Parathyroid adenoma (tissue), 2 donors: ENCODE data around the gene MEOX2.

Source experiments
- H2AFZ ChIP-seq: fragments of 300-600 bp; sonication (generic); one replicate; pipeline ENCODE4 v1.7.0; 2017; ENCODE audit warnings: antibody characterized with exemption, mild to moderate bottlenecking
- H3K27ac ChIP-seq: fragments of 300-600 bp; sonication (generic); one replicate; pipeline ENCODE4 v1.7.0; 2017
- H3K27me3 ChIP-seq: fragments of 300-600 bp; sonication (generic); one replicate; pipeline ENCODE4 v1.7.0; 2017; ENCODE audit warnings: low read length; ENCODE audit not compliant: control insufficient read depth, insufficient read depth
- H3K36me3 ChIP-seq: fragments of 300-600 bp; sonication (generic); one replicate; pipeline ENCODE4 v1.7.0; 2017; ENCODE audit warnings: low read length; ENCODE audit not compliant: control insufficient read depth, insufficient read depth
- H3K4me1 ChIP-seq: fragments of 300-600 bp; sonication (generic); one replicate; pipeline ENCODE4 v1.7.0; 2017; ENCODE audit warnings: control low read depth
- H3K4me2 ChIP-seq: fragments of 300-600 bp; sonication (generic); one replicate; pipeline ENCODE4 v1.7.0; 2017; ENCODE audit warnings: low read length
- H3K4me3 ChIP-seq: fragments of 300-600 bp; sonication (generic); one replicate; pipeline ENCODE4 v1.7.0; 2017; ENCODE audit warnings: low read depth, low read length
- H3K79me2 ChIP-seq: fragments of 300-600 bp; sonication (generic); one replicate; pipeline ENCODE4 v1.7.0; 2017; ENCODE audit warnings: control low read depth
- H3K9ac ChIP-seq: fragments of 300-600 bp; sonication (generic); one replicate; pipeline ENCODE4 v1.7.0; 2017; ENCODE audit warnings: mild to moderate bottlenecking
- H3K9me3 ChIP-seq: fragments of 300-600 bp; sonication (generic); one replicate; pipeline ENCODE4 v1.7.0; 2017; ENCODE audit warnings: low read length; ENCODE audit not compliant: control insufficient read depth
- CTCF ChIP-seq: fragments of 300-600 bp; sonication (generic); IDR thresholded peaks from one replicate; pipeline ENCODE4 v1.7.0; 2017; ENCODE audit warnings: antibody characterized with exemption, mild to moderate bottlenecking
- donor health status: primary hyperparathyroidism.

The MEOX2 gene

GRCh38 chr7:15682751-15683245 is 3.7 kb downstream of the MEOX2 start:
- H3K9me3 ChIP-seq, result peaks cover 5% of the 10 kb centered on the region
- no peaks in the 10 kb centered on the region for H3K27me3 ChIP-seq
- H2AFZ ChIP-seq, result no peak overlapping the region
- no peaks in the 10 kb centered on the region for H3K4me1 ChIP-seq
- no peaks in the 10 kb centered on the region for H3K79me2 ChIP-seq
- no peaks in the 10 kb centered on the region for H3K36me3 ChIP-seq
- no peak for TF ChIP-seq CTCF
- no peak overlapping the region for H3K27ac ChIP-seq
- no peak overlapping the region for H3K9ac ChIP-seq
- H3K4me2 ChIP-seq, result no peak overlapping the region
- no peak overlapping the region for H3K4me3 ChIP-seq

- Histone ChIP-seq H3K4me1 (no peaks in the 10 kb centered on the region), H3K79me2 (no peaks in the 10 kb centered on the region), H2AFZ (no peak overlapping the region), H3K27ac (no peak overlapping the region), H3K36me3 (no peaks in the 10 kb centered on the region), H3K9me3 (peaks cover 5% of the 10 kb centered on the region), H3K27me3 (no peaks in the 10 kb centered on the region), H3K9ac (no peak overlapping the region), H3K4me2 (no peak overlapping the region), H3K4me3 (no peak overlapping the region)
- TF ChIP-seq CTCF, result no peak
Observed at GRCh38 chr7:15682111-15682510, 4.4 kb downstream of the MEOX2 start.

- H3K27me3 ChIP-seq, result no peaks in the 10 kb centered on the region
- H3K4me1 ChIP-seq, result no peaks in the 10 kb centered on the region
- no peak overlapping the region for H3K4me3 ChIP-seq
- H3K36me3 ChIP-seq, result no peaks in the 10 kb centered on the region
- H3K79me2 ChIP-seq, result no peaks in the 10 kb centered on the region
- H3K9ac ChIP-seq, result no peak overlapping the region
- no peak overlapping the region for H2AFZ ChIP-seq
- no peak overlapping the region for H3K27ac ChIP-seq
- H3K4me2 ChIP-seq, result no peak overlapping the region
- no peak for TF ChIP-seq CTCF
- peaks cover 5% of the 10 kb centered on the region for H3K9me3 ChIP-seq
Observed at GRCh38 chr7:15681631-15682030, 4.9 kb downstream of the MEOX2 start.

- Histone ChIP-seq H2AFZ (no peak overlapping the region), H3K4me2 (no peak overlapping the region), H3K79me2 (no peaks in the 10 kb centered on the region), H3K27ac (no peak overlapping the region), H3K9me3 (peaks cover 5% of the 10 kb centered on the region), H3K4me1 (no peaks in the 10 kb centered on the region), H3K4me3 (no peak overlapping the region), H3K27me3 (no peaks in the 10 kb centered on the region), H3K9ac (no peak overlapping the region), H3K36me3 (no peaks in the 10 kb centered on the region)
- TF ChIP-seq CTCF, result no peak
Observed at GRCh38 chr7:15681186-15681585, 5.3 kb downstream of the MEOX2 start.

- no peak overlapping the region for H3K4me3 ChIP-seq
- H3K27ac ChIP-seq, result no peak overlapping the region
- no peak overlapping the region for H2AFZ ChIP-seq
- no peaks in the 10 kb centered on the region for H3K36me3 ChIP-seq
- peaks cover 5% of the 10 kb centered on the region for H3K9me3 ChIP-seq
- no peak overlapping the region for H3K9ac ChIP-seq
- H3K4me1 ChIP-seq, result no peaks in the 10 kb centered on the region
- H3K27me3 ChIP-seq, result no peaks in the 10 kb centered on the region
- no peak overlapping the region for H3K4me2 ChIP-seq
- H3K79me2 ChIP-seq, result no peaks in the 10 kb centered on the region
- no peak for TF ChIP-seq CTCF
Observed at GRCh38 chr7:15680446-15680845, 6.0 kb downstream of the MEOX2 start.
